Stimulated activated CD4-positive, alpha-beta T cell treated with anti-CD3 and anti-CD28 coated beads, Interleukin-2, amount 100 ng/mL, for 4 hours (primary cell): ENCODE data around the gene NPAS3.

Experiments
- DNase-seq: peaks from one replicate; pipeline ENCODE4 v3.0.0-alpha.2; 2020; ENCODE audit warnings: low read depth

The NPAS3 gene

DNA sequence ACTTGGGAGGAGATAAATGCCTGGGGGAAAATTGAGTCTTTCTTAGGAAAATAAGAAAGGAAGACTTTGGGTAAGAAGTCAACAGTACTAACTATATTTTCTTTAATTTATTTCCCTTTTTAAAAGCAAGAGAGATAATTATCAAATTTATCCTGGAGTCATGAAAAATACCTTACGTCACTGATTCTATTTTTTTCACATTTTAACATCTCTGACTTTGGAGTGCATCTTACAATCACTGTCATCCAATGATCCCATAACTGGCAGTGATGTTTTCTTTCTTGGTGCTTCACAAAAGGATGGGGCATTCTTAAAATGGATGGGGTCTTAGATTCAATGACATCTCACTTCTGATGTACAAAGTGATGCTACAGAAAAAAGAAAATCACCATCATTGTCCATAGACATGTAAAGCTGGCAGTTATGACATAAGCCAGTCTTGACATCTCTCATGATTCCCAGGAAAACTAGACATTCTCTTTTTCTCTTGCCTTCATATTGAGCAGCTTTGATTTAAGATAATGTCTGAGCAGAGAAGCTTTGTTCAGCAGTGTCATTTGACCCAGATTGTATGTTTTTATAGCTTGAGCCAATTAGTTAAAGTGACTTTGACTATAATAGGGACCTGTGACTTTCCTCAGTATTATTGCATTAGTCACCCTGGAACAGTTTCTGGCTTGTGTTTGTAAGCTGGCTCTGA lies 776.0 kb downstream of the NPAS3 start:
- DNase-seq = no peak

DNA sequence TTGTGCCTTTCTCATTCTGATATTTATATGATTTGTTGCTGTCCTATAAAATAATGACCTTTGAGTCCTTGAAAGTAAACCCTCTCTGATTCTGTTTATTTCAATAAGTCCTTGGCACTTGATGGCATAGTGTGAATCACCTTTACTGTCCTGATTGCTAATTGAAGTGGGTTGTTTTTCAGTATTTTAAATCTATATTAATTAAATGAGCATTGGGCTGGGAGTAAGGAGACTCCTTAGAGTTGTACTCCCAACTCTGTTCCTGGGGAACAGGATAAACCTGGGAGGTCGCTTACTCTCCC lies 776.5 kb downstream of the NPAS3 start:
- no peak for DNase-seq

GRCh38 chr14:33716921-33717320 lies 778.2 kb downstream of the NPAS3 start:
- no peak for DNase-seq

- no peak for DNase-seq
These were observed 779.2 kb downstream of the NPAS3 start for GRCh38 chr14:33717866-33718265.

DNA sequence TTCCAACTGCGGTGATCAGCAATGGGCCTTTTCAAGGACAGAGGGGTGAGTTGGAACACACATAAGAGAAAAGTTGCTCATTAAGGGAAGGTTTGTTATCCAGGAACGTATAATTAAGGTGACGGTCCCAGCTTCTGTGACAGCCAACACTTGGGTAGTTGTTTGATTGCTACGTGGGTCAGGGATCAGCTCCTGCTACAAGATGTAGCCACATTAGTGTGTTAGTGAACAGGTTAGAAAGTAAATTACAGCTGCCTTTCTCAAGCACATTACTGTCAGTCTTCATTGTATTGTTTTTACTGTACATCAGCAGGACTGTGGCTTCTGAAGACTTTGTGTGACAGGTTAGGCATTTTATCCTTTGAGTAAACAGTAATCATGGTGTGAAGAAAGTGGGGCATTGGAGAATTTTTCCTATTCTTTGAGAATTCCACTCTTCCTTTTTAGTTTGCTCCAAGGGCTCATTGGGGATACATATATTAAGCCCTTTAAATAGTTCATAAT lies 781.7 kb downstream of the NPAS3 start:
- DNase-seq = no peak

DNA sequence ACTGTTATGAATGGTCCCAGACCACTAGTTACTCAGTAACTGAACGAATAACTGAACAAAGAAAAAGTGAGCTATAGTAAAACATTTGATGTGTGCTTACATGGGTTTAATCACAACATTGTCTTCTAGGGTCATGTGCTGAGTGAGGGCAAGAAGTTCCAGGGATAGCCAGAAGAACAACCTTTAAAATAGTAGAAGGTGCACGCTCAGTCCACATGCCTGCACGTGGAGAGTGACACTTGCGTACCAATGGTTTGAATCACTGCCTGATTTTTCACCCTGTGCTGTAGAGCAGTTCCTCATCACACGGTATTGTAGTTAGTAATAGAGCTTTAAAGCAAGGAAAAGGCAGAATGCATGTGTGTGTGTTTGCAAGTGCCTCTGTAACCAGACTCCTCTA lies 788.0 kb downstream of the NPAS3 start:
- no peak for DNase-seq

DNA sequence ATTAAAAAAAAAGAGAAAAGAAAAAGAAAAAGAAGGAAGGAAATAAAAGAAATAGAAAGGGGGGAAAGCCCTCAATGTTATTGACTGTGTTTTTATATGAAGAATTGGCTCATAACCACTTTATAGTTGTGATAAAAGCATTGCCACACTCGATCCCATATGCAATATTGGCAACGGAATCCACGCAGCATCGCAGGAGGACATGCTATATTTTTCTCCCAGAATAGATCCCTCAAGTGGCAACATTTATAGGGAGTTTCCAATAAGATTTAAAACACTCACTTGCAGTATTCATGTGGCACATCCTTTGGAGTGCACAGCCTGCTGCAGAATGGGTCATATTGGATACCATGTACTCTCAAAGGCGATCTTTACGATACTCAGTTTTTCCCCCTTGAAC lies 788.9 kb downstream of the NPAS3 start:
- DNase-seq = no peak

DNA sequence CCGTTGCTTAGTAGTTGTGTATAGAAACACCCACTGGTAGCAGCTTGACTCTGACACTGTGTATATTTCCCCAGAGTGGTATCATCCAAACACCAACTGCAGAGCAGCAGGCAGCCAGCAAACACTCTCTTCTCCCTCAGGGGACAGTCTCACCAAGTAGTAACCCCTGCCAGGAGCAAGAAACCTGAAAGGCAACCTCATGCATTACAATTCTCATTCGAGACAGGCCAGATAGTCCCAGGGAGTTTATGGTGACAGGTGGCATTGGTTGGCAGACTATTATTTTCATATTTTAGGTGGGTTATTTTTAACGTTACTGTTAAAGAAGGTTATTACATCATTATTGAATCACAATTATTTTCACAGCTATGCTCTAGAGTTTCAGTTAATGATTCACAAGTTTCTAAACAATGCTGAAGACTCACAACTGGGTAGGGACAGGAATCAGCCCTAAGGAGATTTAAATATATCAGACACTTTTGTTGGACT lies 789.4 kb downstream of the NPAS3 start:
- no peak for DNase-seq

DNA sequence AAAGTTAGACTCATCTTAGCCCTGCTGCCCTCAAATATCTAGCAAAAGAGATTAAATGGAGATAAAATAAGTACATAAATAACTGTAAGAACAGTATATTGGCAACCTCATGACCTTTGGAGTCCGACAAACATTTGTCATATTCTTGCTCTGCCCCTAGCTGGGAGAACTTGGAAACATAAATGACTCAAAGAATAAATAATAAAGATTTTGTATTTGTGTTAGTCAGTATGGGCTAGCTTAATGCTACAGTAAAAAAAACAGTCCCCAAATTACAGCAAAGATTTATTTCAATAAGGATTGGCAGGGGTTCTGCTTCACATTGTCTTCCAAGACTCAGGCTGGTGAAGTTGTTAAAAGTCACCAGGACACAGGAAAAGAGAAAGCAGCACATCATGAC lies 791.5 kb downstream of the NPAS3 start:
- no peak for DNase-seq

GRCh38 chr14:33732175-33732574 lies 793.5 kb downstream of the NPAS3 start:
- no peak for DNase-seq

DNA sequence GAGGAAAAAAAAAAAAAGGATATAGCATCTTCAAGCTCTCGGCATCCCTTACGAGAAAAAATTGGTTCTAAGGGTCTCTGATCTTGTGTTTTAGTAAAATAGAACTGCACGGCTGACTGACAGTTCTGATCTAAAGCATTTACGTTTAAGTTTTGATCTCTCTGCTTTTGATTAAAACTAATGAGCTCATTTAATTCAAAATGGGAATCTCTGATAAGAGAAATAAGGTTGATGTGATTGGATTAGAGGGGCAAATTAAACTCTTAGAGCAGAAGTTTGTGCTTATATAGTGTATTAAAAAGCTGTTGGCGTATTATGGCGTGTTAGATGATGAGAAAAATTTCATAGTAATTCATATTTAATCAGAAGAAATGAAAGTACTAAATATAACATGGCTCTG lies 794.6 kb downstream of the NPAS3 start:
- no peak for DNase-seq

- DNase-seq = no peak
These were observed 795.0 kb downstream of the NPAS3 start for GRCh38 chr14:33733721-33734120.

DNA sequence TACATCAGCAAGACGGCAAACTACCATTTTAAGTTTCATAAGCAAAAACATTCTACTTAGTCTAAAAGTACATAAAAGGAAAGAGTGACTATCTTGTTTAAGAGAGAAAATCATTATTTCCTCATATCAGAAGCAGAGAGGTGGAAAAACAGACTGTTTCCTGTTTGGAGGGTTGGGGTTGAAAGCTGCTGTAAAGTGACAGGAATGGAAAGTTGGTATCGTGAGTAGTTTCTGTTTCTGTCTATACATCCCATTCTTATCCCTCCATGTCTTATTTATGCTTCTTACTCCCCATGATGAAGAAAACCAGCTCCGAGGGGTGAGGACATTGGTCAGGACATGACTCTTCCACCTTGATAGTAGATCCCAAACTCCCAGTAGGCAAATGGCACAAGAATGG lies 795.7 kb downstream of the NPAS3 start:
- DNase-seq = no peak

GRCh38 chr14:33736299-33736825 lies 797.7 kb downstream of the NPAS3 start:
- DNase-seq = no peak

DNA sequence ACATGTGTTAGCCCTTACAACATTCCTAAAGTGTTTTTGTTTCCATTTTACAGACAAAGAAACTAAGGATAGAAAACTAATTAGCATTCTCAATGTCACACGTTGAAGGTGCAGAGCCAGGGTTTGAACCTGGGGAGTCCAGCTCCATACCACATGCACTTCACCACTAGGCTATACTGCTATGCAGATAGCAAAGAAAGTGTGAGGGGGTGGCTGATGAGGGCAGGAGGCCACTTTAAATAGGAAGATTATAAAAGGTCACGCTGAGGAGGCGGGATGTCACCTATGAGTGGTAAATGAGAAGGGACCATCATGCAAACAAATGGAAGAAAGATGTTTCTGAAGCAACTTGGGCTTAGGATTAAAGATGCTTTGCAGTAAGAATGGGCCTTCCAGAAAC lies 798.3 kb downstream of the NPAS3 start:
- no peak for DNase-seq

- DNase-seq = no peak
These were observed 798.8 kb downstream of the NPAS3 start for GRCh38 chr14:33737446-33737845.

- DNase-seq = no peak
These were observed 799.4 kb downstream of the NPAS3 start for GRCh38 chr14:33738029-33738428.

DNA sequence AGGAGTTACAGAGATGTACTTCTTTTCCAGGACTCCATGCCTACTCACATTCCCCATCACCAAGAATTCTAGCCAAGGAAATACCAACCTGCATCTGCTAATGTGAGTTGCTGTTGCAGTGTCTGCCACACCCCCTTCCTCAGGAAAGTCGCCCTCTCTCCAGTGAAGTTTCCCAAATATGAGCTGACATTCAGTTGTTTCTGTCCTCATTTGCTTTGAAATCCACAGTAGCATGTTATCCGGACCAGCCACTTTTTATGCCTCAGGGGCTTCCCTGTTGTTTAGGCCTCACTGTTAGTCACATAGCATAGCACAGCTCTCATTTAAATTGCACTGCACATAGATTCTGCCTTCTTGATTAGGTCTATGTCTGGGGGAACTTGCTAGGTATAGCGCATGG lies 799.8 kb downstream of the NPAS3 start:
- DNase-seq = no peak

DNA sequence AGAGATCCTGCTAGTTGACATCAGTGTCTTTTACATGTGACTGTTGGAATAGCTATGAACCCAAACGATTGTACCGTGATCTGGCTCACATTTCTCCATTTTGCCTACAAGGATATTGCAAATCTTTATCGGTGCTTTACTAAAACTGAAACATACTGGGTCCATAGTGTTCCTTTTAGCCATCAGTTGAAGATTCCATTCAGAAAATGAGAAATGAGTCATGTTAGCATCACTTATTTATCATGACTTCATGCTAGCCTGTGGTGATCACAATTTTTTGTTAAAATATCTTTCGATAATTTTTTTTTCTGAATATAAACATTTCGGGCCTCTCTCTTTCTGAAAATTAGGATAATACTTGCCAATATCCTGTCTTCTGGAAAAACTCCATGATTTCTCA lies 801.9 kb downstream of the NPAS3 start:
- DNase-seq = no peak

- no peak for DNase-seq
These were observed 803.5 kb downstream of the NPAS3 start for GRCh38 chr14:33742166-33742565.

DNA sequence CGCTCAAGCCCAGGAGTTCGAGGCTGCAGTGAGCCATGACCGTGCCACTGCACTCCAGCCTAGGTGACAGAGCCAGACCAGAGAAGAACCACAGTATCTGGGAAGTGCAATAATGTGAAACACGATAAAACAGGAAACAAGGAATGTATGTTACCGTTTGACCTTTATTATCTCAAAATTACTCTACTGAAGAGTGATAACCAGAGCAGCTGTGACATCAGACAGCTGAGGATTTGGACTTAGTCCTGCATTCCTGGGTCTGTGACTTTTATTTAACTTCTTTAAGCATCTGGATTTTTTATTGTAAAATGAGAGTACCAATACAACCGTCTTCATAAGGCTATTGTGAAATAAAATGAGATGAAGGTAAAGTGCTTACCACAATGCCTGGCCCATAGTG lies 806.5 kb downstream of the NPAS3 start:
- no peak for DNase-seq

- DNase-seq = no peak
These were observed 809.1 kb downstream of the NPAS3 start for GRCh38 chr14:33747749-33748148.

GRCh38 chr14:33754261-33754660 lies 815.6 kb downstream of the NPAS3 start:
- no peak for DNase-seq

GRCh38 chr14:33755358-33755757 lies 816.7 kb downstream of the NPAS3 start:
- no peak for DNase-seq
